ES-I3 (cell line): ENCODE results near the gene SC5D.

Experiments
- H3K36me3 ChIP-seq: 2 replicates; pipeline ENCODE4 v1.6.1; 2013; ENCODE audit warnings: mild to moderate bottlenecking, low read length, control low read depth, moderate library complexity; ENCODE audit not compliant: insufficient read depth
- H3K4me1 ChIP-seq: 2 replicates; pipeline ENCODE4 v1.6.1; 2013; ENCODE audit warnings: mild to moderate bottlenecking, control low read depth, low read length; ENCODE audit not compliant: insufficient read depth
- H3K9ac ChIP-seq: 2 replicates; pipeline ENCODE4 v1.6.1; 2013; ENCODE audit warnings: low read depth, mild to moderate bottlenecking, low read length, moderate library complexity
- H3K9me3 ChIP-seq: 2 replicates; pipeline ENCODE4 v1.6.1; 2013; ENCODE audit warnings: mild to moderate bottlenecking, low read length, moderate library complexity; ENCODE audit not compliant: control insufficient read depth, insufficient read depth

SC5D gene

GRCh38 chr11:121348220-121348875, 55.8 kb downstream of the SC5D start:
- Histone ChIP-seq H3K9me3 (no peaks in the 10 kb centered on the region), H3K9ac (no peak overlapping the region), H3K4me1 (no peaks in the 10 kb centered on the region)

GRCh38 chr11:121349790-121350189, 57.2 kb downstream of the SC5D start:
- H3K9ac ChIP-seq = no peak overlapping the region
- no peaks in the 10 kb centered on the region for H3K4me1 ChIP-seq
- H3K9me3 ChIP-seq = no peaks in the 10 kb centered on the region
- H3K36me3 ChIP-seq = no peaks in the 10 kb centered on the region

More at GRCh38 chr11:121348220-121348875, 55.8 kb downstream of the SC5D start:
- H3K36me3 ChIP-seq = no peaks in the 10 kb centered on the region

- Histone ChIP-seq H3K36me3 (no peaks in the 10 kb centered on the region), H3K4me1 (no peaks in the 10 kb centered on the region)
Observed at GRCh38 chr11:121350314-121351082, 57.9 kb downstream of the SC5D start.

GRCh38 chr11:121351083-121351630, 58.6 kb downstream of the SC5D start:
- H3K36me3 ChIP-seq = no peaks in the 10 kb centered on the region
- no peak overlapping the region for H3K9ac ChIP-seq
- no peaks in the 10 kb centered on the region for H3K4me1 ChIP-seq
- H3K9me3 ChIP-seq = no peaks in the 10 kb centered on the region

More at GRCh38 chr11:121350314-121351082, 57.9 kb downstream of the SC5D start:
- H3K9ac ChIP-seq = no peak overlapping the region
- H3K9me3 ChIP-seq = no peaks in the 10 kb centered on the region

- Histone ChIP-seq H3K9me3 (no peaks in the 10 kb centered on the region), H3K9ac (no peak overlapping the region), H3K4me1 (no peaks in the 10 kb centered on the region), H3K36me3 (no peaks in the 10 kb centered on the region)
Observed at GRCh38 chr11:121352251-121352891, 59.8 kb downstream of the SC5D start.

GRCh38 chr11:121354192-121354591, 61.6 kb downstream of the SC5D start:
- H3K36me3 ChIP-seq = no peaks in the 10 kb centered on the region
- H3K9ac ChIP-seq = no peak overlapping the region
- no peaks in the 10 kb centered on the region for H3K4me1 ChIP-seq
- H3K9me3 ChIP-seq = no peaks in the 10 kb centered on the region

GRCh38 chr11:121356357-121356756, 63.8 kb downstream of the SC5D start:
- Histone ChIP-seq H3K36me3 (no peaks in the 10 kb centered on the region), H3K4me1 (no peaks in the 10 kb centered on the region), H3K9me3 (no peaks in the 10 kb centered on the region), H3K9ac (no peak overlapping the region)
